Activated CD8-positive, alpha-beta T cell treated with anti-CD3 and anti-CD28 coated beads for 36 hours (primary cell): ENCODE results near the gene DCC. TPM values are rescaled to one million over a fixed set of nuclear protein-coding genes. Genes with fewer than 3 reads are reported as not detected.

Experiments
- ATAC-seq: fragments of 200-7000 bp; cut with Tn5 transposase; one replicate; pipeline ENCODE4 v1.10.0; 2021; ENCODE audit warnings: mild to moderate bottlenecking, moderate library complexity
- CTCF ChIA-PET: fragments of 350-600 bp; sonication (Branson Sonifier 250); formaldehyde crosslinking; loops from one replicate; lab custom pipeline; 2021; ENCODE audit warnings: antibody characterized with exemption; lab: Charles Lee
- POLR2A ChIA-PET: fragments of 350-600 bp; sonication (Branson Sonifier 250); formaldehyde crosslinking; loops from one replicate; lab custom pipeline; 2021; ENCODE audit warnings: antibody characterized with exemption; lab: Charles Lee
- DNase-seq: peaks from one replicate; pipeline ENCODE4 v3.0.0-alpha.2; 2020
- H3K27ac Mint-ChIP-seq: one replicate; pipeline ENCODE4 v1.8.0; 2021; ENCODE audit warnings: mild to moderate bottlenecking, mixed read lengths
- H3K27me3 Mint-ChIP-seq: one replicate; pipeline ENCODE4 v1.8.0; 2021; ENCODE audit warnings: mixed read lengths
- H3K36me3 Mint-ChIP-seq: one replicate; pipeline ENCODE4 v1.8.0; 2021; ENCODE audit warnings: low read depth, mixed read lengths
- H3K4me1 Mint-ChIP-seq: one replicate; pipeline ENCODE4 v1.8.0; 2021; ENCODE audit warnings: low read depth, mixed read lengths
- H3K4me3 Mint-ChIP-seq: one replicate; pipeline ENCODE4 v1.8.0; 2021; ENCODE audit warnings: mild to moderate bottlenecking, moderate library complexity, mixed read lengths
- H3K9me3 Mint-ChIP-seq: one replicate; pipeline ENCODE4 v1.8.0; 2021; ENCODE audit warnings: mixed read lengths
- CTCF ChIP-seq: fragments of 200-600 bp; IDR thresholded peaks from one replicate; pipeline ENCODE4 v1.8.0; 2022; ENCODE audit warnings: antibody characterized with exemption, mild to moderate bottlenecking
- intact Hi-C: fragments of 100-400 bp; cut with micrococcal nuclease; formaldehyde crosslinking; loops from one replicate; pipeline ENCODE4 v1.10.0; 2022
- total RNA-seq, 2 experiments: library from RNA; stranded (reverse); gene quantifications; one replicate each; pipeline ENCODE4 v1.2.3, GENCODE V29; 2021

Gene DCC
- total RNA-seq, 2 experiments from 2014 or later = not detected

GRCh38 chr18:53551868-53552426 lies 1212.0 kb downstream of the DCC start:
- H3K36me3 Mint-ChIP-seq = no peaks in the 10 kb centered on the region
- H3K4me1 Mint-ChIP-seq = no peaks in the 10 kb centered on the region
- H3K9me3 Mint-ChIP-seq = no peaks in the 10 kb centered on the region
- ATAC-seq = no peak
- no peak for DNase-seq
- no peak overlapping the region for H3K4me3 Mint-ChIP-seq
- H3K27me3 Mint-ChIP-seq = no peaks in the 10 kb centered on the region
- POLR2A ChIA-PET = no interaction called here
- intact Hi-C loops = no loop called here
- no peak overlapping the region for H3K27ac Mint-ChIP-seq
- CTCF ChIA-PET = interaction anchor here (1.4 kb wide), 1 partner anchor 568 kb away, joined by 3 read pairs; no protein-coding TSS in a partner anchor
- no peak for TF ChIP-seq CTCF

- H3K27me3 Mint-ChIP-seq = no peaks in the 10 kb centered on the region
Measured at GRCh38 chr18:53553030-53553429, 1213.0 kb downstream of the DCC start.

GRCh38 chr18:53556450-53556849 lies 1216.5 kb downstream of the DCC start:
- Mint-ChIP-seq H3K4me1 (no peaks in the 10 kb centered on the region), H3K4me3 (no peak overlapping the region), H3K27me3 (no peaks in the 10 kb centered on the region), H3K9me3 (peaks cover 4% of the 10 kb centered on the region), H3K27ac (no peak overlapping the region), H3K36me3 (no peaks in the 10 kb centered on the region)
- intact Hi-C loops = no loop called here
- ChIA-PET POLR2A (no interaction called here), CTCF (no interaction called here)
- DNase-seq (no peak), ATAC-seq (no peak)
- no peak for TF ChIP-seq CTCF

More at GRCh38 chr18:53553030-53553429, 1213.0 kb downstream of the DCC start:
- no peaks in the 10 kb centered on the region for H3K4me1 Mint-ChIP-seq
- H3K36me3 Mint-ChIP-seq = no peaks in the 10 kb centered on the region
- no peak for DNase-seq
- TF ChIP-seq CTCF = no peak
- no peak overlapping the region for H3K4me3 Mint-ChIP-seq
- intact Hi-C loops = no loop called here
- ATAC-seq = no peak
- H3K27ac Mint-ChIP-seq = no peak overlapping the region
- ChIA-PET POLR2A (no interaction called here), CTCF (no interaction called here)
- no peaks in the 10 kb centered on the region for H3K9me3 Mint-ChIP-seq

- intact Hi-C loops = no loop called here
- H3K4me3 Mint-ChIP-seq = no peak overlapping the region
- ATAC-seq (no peak), DNase-seq (no peak)
- no peaks in the 10 kb centered on the region for H3K36me3 Mint-ChIP-seq
- CTCF ChIA-PET = interaction anchor here (1.0 kb wide), 1 partner anchor 567 kb away, joined by 3 read pairs; no protein-coding TSS in a partner anchor
- peaks cover 4% of the 10 kb centered on the region for H3K9me3 Mint-ChIP-seq
- no peaks in the 10 kb centered on the region for H3K27me3 Mint-ChIP-seq
- no peaks in the 10 kb centered on the region for H3K4me1 Mint-ChIP-seq
- no peak for TF ChIP-seq CTCF
- POLR2A ChIA-PET = no interaction called here
- no peak overlapping the region for H3K27ac Mint-ChIP-seq
Measured at GRCh38 chr18:53560546-53560945, 1220.5 kb downstream of the DCC start.

GRCh38 chr18:53566626-53567025 lies 1226.6 kb downstream of the DCC start:
- ChIA-PET POLR2A (no interaction called here), CTCF (interaction anchor here (0.8 to 2.0 kb wide), 3 partner anchors 540 to 561 kb away, joined by 3 to 10 read pairs (median 5); no protein-coding TSS in a partner anchor)
- no peaks in the 10 kb centered on the region for H3K4me1 Mint-ChIP-seq
- no peaks in the 10 kb centered on the region for H3K27me3 Mint-ChIP-seq
- intact Hi-C loops = loop anchor here (2.0 kb wide), 1 partner anchor 552 kb away; no protein-coding TSS in a partner anchor
- DNase-seq = no peak
- ATAC-seq = no peak
- no peaks in the 10 kb centered on the region for H3K9me3 Mint-ChIP-seq
- no peak overlapping the region for H3K4me3 Mint-ChIP-seq
- no peaks in the 10 kb centered on the region for H3K36me3 Mint-ChIP-seq
- no peak for TF ChIP-seq CTCF
- no peak overlapping the region for H3K27ac Mint-ChIP-seq
